ENCODE results near the gene PLCB2.
A peak's percentile ranks its signal among the peaks of the same experiment; 100 is the strongest.

The PLCB2 gene

GRCh38 chr15:40301467-40302179 is 6.1 kb downstream of the PLCB2 start:
- no peak for DNase-seq

- DNase-seq: no peak
Measured at GRCh38 chr15:40300771-40301170, 7.0 kb downstream of the PLCB2 start.

- no peak for DNase-seq
Measured at GRCh38 chr15:40300367-40300766, 7.4 kb downstream of the PLCB2 start.

- DNase-seq: no peak
Measured at GRCh38 chr15:40298216-40298935, 9.4 kb downstream of the PLCB2 start.

- no peak for DNase-seq
Measured at GRCh38 chr15:40297356-40297755, 10.4 kb downstream of the PLCB2 start.

GRCh38 chr15:40296561-40297230 is 11.0 kb downstream of the PLCB2 start:
- DNase-seq: no peak

GRCh38 chr15:40295877-40296560 is 11.7 kb downstream of the PLCB2 start:
- no peak for DNase-seq

GRCh38 chr15:40295297-40295696 is 12.4 kb downstream of the PLCB2 start:
- DNase-seq: no peak

- no peak for DNase-seq
Measured at GRCh38 chr15:40293905-40294895, 13.5 kb downstream of the PLCB2 start.

- no peak for DNase-seq
Measured at GRCh38 chr15:40293006-40293405, 14.7 kb downstream of the PLCB2 start.

GRCh38 chr15:40292246-40292645 is 15.5 kb downstream of the PLCB2 start:
- DNase-seq: no peak

GRCh38 chr15:40290918-40291574 is 16.7 kb downstream of the PLCB2 start:
- DNase-seq: peak; percentile 29

GRCh38 chr15:40290545-40290917 is 17.2 kb downstream of the PLCB2 start:
- DNase-seq: no peak

- DNase-seq: no peak
Measured at GRCh38 chr15:40289140-40289775, 18.5 kb downstream of the PLCB2 start.

- DNase-seq: no peak
Measured at GRCh38 chr15:40287968-40288367, 19.8 kb downstream of the PLCB2 start.

- no peak for DNase-seq
Measured at GRCh38 chr15:40287505-40287904, 20.2 kb downstream of the PLCB2 start.

GRCh38 chr15:40286794-40287193 is 20.9 kb downstream of the PLCB2 start:
- DNase-seq: no peak

- DNase-seq: no peak
Measured at GRCh38 chr15:40286061-40286532, 21.6 kb downstream of the PLCB2 start.

- DNase-seq: no peak
Measured at GRCh38 chr15:40285554-40286011, 22.2 kb downstream of the PLCB2 start.

- DNase-seq: no peak
Measured at GRCh38 chr15:40285151-40285550, 22.6 kb downstream of the PLCB2 start.

Data from T1000 (cell line).